Mononuclear cell (primary cell): ENCODE results near the gene TOP2A. TPM values are rescaled to one million over a fixed set of nuclear protein-coding genes. Genes with fewer than 3 reads are reported as not detected.

Source experiments
- H3K27me3 ChIP-seq: 2 replicates; pipeline ENCODE4 v1.6.0; 2011; ENCODE audit warnings: low read length, control low read depth; ENCODE audit not compliant: insufficient read depth
- H3K4me1 ChIP-seq: 2 replicates; pipeline ENCODE4 v1.5.1; 2011; ENCODE audit warnings: mild to moderate bottlenecking, low read length, control low read depth; ENCODE audit not compliant: insufficient read depth
- H3K4me3 ChIP-seq: 2 replicates; pipeline ENCODE4 v1.5.1; 2011; ENCODE audit warnings: mild to moderate bottlenecking, low read length, moderate library complexity
- H3K9me3 ChIP-seq: 2 replicates; pipeline ENCODE4 v1.5.1; 2011; ENCODE audit warnings: low read depth, mild to moderate bottlenecking, control low read depth, low read length
- total RNA-seq: library from RNA; depleted of rRNA; stranded (reverse); fragments of >200 nt; gene quantifications from one replicate; pipeline ENCODE4 v1.2.3, GENCODE V29; 2012

TOP2A gene
- total RNA-seq, 1 donor: 1.7 TPM

DNA sequence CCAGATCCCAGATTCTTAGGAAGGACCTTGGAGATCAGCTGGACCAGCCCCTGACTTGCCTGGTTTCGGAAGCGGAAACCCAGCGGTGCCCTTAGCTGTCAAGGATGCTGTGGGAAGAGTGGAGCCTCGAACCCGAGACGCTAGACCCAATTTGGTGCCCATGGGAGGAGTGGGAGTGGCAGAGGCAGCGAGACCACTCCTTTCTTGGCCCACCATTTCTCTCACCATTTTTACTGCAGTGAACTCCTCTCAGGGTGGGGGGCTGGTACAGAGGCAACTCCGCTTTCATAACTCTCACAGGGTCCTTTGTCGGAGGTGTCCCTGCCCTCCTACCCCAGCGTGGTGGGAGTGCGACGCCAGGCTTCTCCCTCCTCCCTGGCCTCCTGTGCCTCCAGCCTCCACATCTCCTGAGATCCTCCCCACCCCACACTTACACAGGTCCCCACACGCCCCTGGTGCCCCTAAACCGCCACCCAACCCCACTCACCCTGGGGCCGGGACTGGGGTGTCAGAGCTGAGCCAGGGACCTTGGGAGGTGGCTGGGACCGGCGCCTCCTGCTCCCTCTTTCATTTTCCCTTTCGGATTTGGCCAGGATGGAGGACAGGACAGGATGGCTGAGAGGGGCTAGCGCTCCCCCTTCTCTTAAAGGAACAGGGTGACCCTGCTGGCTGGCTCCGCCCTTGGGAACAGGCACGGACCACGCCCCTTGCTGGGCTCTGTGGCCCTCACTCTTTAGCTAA is 53.4 kb downstream of the TOP2A start, which contains the start of gene GJD3:
Gene GJD3, minus strand, starts transcription at position 617 of the 741 bp plus-strand sequence. CDS start 922 bp downstream, outside the sequence.
- H3K4me1 ChIP-seq: peaks cover 12% of the 10 kb centered on the region
- H3K9me3 ChIP-seq: no peaks in the 10 kb centered on the region
- peaks cover 22% of the 10 kb centered on the region for H3K27me3 ChIP-seq
- no peak within 1 kb of the TSS for H3K4me3 ChIP-seq

DNA sequence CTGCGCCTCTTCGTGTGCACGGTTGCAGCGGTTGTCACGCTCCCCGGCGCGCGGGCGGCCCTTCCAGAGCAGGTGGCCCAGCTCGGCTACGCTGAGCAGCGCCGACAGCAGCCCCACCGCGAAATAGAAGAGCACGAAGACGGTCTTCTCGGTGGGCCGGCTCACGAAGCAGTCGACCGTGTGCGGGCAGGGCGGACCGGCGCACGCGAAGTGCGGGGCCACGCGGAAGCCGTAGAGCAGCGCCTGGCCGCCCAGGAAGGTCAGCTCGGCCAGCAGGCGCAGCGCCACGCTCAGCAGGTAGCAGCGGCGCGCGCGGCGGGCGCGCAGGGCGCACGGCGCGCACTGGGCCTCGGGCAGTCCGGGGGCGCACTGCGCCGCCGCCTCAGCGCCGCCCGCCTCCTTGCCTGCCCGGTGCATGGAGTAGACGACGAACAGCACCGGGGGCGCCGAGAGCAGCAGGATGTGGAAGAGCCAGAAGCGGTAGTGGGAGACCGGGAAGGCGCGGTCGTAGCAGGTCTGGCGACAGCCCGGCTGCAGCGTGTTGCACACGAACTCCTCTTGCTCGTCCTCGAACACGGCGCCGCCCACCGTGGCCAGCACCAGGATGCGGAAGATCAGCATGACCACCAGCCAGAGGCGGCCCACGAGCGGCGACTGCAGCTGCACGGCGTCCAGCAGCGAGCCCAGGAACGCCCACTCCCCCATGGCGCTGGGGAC is 54.4 kb downstream of the TOP2A start:
- Histone ChIP-seq H3K4me1 (peaks cover 22% of the 10 kb centered on the region), H3K9me3 (no peaks in the 10 kb centered on the region), H3K27me3 (peaks cover 22% of the 10 kb centered on the region), H3K4me3 (peak overlapping the region; percentile 29)

DNA sequence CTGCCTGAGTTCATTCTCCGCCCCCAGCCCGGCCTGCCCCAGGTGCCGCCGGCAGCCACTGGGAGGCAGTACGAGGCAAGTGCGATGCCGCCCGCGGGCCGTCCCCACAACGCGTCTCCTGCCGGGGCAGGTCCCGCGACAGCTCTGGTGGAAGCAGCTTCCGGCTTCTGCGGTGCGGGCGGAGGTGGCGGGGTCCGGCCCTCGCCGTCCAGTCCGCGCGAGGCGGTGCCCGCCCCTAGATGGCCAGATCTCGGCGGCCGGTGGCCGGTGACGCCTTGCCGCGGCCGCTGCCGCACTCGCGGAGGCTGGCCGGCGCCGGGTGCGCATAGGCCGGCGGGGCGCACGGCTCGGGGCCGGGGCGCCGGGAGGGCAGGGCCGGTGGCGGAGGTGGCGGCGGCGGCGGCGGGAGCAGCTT is 55.0 kb downstream of the TOP2A start:
- no peak overlapping the region for H3K4me3 ChIP-seq
- H3K9me3 ChIP-seq: no peaks in the 10 kb centered on the region
- peaks cover 22% of the 10 kb centered on the region for H3K4me1 ChIP-seq
- H3K27me3 ChIP-seq: peaks cover 22% of the 10 kb centered on the region

DNA sequence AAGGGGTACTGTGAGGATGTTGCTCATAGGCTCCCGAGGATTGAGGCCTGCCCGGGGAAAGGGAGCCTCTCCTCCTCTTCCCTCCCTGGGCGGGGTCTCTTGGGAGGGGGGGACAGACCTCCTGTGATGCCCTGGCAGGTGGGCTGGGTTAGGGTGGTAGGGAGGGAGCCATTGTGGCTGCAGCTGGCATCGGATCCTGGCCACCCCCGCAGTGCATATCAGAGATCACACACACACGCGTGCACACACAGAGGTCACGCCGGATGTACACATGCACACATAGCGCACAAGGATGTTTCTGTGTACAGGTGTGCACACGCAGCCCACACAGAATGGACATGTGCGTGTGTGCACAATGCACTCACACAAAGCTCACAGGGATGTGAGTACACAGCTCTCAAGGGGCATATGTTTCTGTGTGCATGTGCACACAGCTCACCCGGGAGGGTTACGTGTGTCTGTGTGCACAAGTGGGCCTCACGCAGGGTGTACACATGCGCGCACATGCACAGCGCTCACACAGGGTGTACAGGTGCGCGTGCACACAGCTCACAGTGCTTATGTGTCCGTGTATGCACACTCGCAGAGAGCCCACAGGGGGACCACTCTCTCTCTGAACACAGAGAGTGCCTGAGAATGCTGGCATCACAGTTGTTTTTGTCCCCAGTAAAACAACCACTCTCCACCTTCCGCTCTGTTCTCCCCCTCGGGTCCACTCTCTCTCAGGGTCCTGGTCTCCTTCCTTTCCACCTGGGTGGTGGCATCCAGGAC is 55.6 kb downstream of the TOP2A start:
- Histone ChIP-seq H3K4me1 (peaks cover 22% of the 10 kb centered on the region), H3K27me3 (peaks cover 22% of the 10 kb centered on the region), H3K9me3 (no peaks in the 10 kb centered on the region), H3K4me3 (no peak overlapping the region)

DNA sequence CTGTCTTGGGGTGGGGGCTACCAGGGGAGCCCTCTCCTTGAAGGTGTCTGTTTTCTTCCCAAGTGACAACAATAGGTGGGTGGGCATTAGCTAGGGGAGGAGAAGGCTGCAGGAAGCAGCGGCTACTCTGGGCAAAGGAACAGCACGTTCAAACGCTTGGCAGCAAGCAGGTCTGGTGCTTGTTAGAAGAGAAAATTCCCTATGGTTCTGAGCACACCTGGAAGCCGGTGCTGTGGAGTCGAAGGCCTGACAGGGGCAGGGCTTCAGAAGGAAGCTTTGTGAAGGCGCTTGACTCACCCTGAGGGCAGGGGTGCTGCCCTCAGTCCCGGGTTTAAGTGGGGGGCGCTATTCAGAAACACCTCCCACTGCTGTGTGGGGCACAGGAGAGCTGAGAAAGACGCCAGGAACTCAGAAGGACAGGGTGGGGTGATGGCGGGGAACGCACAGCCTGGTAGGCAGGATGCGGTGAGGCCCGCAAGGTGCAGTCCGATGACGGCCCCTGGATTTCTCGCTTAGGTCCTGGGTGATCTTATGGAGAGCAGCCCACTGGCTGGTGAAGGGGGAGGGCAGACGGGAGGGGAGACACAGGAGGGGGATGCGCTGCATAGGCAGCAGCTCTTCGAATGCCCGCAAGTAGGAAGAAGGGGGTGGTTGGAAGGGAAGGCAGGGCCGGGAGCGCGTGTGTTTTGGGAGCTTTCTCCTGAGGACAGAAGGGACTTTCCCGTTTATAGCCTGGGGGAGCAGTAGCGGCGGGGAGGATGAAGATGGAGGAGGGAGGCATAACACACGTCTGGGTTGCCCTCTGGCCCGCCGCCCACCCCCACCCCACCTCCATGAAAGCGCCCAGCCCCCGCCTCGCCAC is 56.4 kb downstream of the TOP2A start:
- H3K4me1 ChIP-seq: peaks cover 22% of the 10 kb centered on the region
- no peak overlapping the region for H3K4me3 ChIP-seq
- H3K9me3 ChIP-seq: no peaks in the 10 kb centered on the region
- peaks cover 22% of the 10 kb centered on the region for H3K27me3 ChIP-seq

DNA sequence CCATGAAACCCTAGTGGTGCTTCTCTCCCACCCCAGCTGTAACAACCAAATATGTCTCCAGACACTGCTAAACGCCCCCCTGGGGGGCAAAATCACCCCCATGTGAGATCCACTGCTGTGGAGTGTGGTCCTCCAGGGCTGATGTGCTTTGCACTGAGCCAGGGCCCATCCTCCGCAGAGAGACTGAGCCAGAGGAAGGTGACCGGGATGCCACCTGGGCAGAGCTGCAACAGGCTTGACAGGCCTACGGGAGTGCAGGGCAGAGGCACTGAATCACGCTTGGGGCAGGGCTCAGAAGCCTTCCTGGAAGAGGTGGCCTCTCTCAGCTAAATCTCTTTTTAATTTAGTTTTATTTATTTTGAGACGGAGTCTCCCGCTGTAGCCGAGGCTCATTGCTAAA is 57.6 kb downstream of the TOP2A start:
- H3K4me1 ChIP-seq: peaks cover 22% of the 10 kb centered on the region
- H3K4me3 ChIP-seq: no peak overlapping the region
- H3K9me3 ChIP-seq: no peaks in the 10 kb centered on the region
- peaks cover 22% of the 10 kb centered on the region for H3K27me3 ChIP-seq

DNA sequence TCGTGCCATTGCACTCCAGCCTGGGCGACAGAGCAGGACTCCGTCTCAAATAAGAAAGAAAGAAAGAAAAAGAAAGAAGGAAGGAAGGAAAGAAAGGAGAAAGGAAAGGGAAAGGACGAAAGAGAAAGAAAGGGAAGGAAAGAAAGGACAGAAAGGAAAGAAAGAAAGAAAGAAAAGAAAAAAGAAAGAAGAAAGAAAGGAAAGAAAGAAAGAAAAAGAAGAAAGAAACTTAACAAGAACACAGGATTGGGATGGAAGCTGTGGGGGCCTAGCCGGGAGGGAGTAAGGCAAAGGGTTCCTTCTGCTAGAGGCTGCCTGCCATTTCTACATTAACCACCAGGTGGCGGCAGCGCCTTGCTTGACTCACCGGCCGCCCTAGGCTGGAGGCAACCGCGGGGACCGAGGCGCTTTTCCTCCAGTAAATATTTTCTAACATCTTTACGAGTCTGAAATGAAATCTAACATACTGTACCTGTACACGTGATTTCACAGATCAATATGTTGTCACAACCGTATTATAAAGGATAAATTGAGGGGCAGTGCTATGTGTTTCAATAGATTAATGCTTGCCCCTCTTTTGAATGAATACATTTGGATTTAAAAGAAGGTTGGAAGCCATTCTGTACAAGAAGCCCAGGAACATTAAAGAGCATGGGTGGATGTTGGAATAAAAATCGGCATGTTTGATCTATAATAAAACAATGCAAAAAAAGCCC is 59.2 kb downstream of the TOP2A start:
- H3K4me3 ChIP-seq: no peak overlapping the region
- peaks cover 17% of the 10 kb centered on the region for H3K27me3 ChIP-seq
- H3K4me1 ChIP-seq: peaks cover 23% of the 10 kb centered on the region
- H3K9me3 ChIP-seq: no peaks in the 10 kb centered on the region

DNA sequence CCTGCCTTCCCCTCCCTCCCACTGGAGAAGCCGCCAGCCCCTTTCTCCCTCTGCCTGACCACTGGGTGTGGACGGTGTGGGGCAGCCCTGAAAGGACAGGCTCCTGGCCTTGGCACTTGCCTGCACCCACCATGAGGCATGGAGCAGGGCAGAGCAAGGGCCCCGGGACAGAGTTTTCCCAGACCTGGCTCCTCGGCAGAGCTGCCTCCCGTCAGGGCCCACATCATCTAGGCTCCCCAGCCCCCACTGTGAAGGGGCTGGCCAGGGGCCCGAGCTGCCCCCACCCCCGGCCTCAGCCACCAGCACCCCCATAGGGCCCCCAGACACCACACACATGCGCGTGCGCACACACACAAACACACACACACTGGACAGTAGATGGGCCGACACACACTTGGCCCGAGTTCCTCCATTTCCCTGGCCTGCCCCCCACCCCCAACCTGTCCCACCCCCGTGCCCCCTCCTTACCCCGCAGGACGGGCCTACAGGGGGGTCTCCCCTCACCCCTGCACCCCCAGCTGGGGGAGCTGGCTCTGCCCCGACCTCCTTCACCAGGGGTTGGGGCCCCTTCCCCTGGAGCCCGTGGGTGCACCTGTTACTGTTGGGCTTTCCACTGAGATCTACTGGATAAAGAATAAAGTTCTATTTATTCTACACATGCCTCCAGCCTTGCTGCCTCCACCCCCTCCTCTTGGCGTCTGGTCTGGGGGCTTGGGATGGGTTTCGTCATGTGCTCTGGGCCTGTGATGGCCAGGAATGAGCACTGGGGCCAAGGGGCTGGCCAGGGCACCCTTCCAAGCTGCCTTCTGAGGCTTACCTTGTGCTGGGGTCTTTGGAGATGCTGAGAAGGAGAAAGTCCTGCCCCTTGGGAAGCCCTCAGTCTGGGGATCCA is 60.5 kb downstream of the TOP2A start:
- Histone ChIP-seq H3K4me1 (peaks cover 30% of the 10 kb centered on the region), H3K4me3 (no peak overlapping the region), H3K27me3 (peaks cover 14% of the 10 kb centered on the region), H3K9me3 (no peaks in the 10 kb centered on the region)

DNA sequence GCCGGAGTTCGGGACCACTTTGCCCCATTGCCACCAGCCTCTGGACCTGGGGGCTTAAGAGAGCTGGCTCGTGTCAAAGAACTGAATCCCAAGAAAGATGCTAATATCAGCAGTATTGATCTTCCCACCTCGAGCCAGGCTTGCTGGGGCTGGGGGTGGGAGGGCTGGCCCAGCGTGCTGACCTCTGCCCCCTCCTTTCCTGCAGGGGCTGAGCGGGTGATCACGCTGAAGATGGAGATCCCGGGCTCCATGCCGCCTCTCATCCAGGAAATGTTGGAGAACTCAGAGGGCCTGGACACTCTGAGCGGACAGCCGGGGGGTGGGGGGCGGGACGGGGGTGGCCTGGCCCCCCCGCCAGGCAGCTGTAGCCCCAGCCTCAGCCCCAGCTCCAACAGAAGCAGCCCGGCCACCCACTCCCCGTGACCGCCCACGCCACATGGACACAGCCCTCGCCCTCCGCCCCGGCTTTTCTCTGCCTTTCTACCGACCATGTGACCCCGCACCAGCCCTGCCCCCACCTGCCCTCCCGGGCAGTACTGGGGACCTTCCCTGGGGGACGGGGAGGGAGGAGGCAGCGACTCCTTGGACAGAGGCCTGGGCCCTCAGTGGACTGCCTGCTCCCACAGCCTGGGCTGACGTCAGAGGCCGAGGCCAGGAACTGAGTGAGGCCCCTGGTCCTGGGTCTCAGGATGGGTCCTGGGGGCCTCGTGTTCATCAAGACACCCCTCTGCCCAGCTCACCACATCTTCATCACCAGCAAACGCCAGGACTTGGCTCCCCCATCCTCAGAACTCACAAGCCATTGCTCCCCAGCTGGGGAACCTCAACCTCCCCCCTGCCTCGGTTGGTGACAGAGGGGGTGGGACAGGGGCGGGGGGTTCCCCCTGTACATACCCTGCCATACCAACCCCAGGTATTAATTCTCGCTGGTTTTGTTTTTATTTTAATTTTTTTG is 61.6 kb downstream of the TOP2A start:
- Histone ChIP-seq H3K4me3 (no peak overlapping the region), H3K4me1 (peaks cover 34% of the 10 kb centered on the region), H3K9me3 (no peaks in the 10 kb centered on the region)

DNA sequence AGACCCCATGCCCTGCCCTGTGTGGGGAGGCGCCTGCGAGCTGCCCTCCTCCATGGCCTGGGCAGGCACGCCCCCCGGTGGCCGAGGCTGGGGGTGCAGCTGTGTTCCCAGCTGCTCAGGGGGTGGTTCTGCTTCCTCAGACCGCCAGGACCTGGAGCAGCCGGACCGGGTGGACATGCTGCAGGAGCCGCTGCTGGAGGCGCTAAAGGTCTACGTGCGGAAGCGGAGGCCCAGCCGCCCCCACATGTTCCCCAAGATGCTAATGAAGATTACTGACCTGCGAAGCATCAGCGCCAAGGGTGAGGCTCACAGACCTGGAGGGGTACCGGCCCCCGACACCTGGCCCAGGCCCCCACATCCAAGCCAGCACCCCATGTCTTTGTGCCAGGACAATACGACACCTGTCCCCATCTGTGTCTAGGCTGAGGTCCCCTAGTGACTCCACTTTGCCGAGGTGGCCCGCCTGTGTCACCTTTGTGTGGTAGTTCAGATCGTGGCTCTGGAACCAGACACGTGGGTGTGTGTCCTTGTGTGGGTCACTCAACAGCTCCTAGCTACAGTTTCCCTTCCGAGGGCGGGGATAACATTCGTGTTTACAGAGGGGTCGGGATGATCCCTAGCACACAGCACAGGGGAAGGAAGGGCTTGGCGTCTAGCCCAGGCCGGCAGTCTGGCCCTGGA is 62.4 kb downstream of the TOP2A start:
- Histone ChIP-seq H3K9me3 (no peaks in the 10 kb centered on the region), H3K27me3 (no peaks in the 10 kb centered on the region), H3K4me1 (peaks cover 34% of the 10 kb centered on the region), H3K4me3 (no peak overlapping the region)

More for the DNA sequence above, 61.6 kb downstream of the TOP2A start:
- peaks cover 6% of the 10 kb centered on the region for H3K27me3 ChIP-seq

DNA sequence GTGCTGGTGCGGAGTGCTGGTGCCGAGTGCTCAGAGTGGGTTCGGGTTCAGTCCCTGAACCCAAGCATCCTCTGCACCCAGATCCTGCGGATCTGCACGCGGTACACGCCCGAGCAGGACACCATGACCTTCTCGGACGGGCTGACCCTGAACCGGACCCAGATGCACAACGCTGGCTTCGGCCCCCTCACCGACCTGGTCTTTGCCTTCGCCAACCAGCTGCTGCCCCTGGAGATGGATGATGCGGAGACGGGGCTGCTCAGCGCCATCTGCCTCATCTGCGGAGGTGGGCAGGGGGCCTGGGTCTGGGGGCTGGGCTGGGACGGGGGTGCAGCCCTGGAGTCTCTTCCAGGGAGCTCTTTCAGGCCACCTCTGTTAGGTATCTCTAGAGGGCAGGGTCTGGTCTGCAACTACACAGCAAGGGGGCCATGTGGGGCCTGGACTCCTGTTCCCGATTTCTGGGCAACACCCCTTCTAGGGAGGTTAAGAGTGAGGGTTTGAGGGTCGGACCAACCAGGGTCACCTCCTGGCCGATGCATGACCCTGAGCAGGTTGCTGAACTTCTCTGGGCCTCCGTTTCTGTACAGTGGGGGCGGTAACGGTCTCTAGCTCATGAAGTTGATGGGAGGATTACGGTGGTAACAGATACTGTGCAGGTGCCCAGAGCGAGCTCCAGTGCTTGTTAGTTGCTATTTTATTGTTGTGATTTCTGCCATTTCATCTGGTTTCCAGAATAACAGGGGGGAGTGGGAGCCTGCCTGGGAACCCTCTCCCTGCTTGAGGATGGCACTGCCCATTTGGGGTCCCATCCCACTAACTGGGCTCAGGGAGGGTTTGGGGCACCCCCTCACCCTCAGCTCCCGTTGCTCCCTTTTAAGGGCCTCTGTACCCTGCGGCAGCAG is 63.2 kb downstream of the TOP2A start:
- H3K27me3 ChIP-seq: no peaks in the 10 kb centered on the region
- H3K4me3 ChIP-seq: no peak overlapping the region
- H3K4me1 ChIP-seq: peaks cover 34% of the 10 kb centered on the region
- no peaks in the 10 kb centered on the region for H3K9me3 ChIP-seq
